Kidney epithelial cell (primary cell): ENCODE results near the gene PRKAR2B. TPM values are rescaled to one million over a fixed set of nuclear protein-coding genes. Genes with fewer than 3 reads are reported as not detected.
A peak's percentile ranks its signal among the peaks of the same experiment; 100 is the strongest.

Source experiments
- DNase-seq: peaks from one replicate; pipeline ENCODE4 v3.0.0-alpha.2; 2010; ENCODE audit warnings: low read depth
- H3K27me3 ChIP-seq: 2 replicates; pipeline ENCODE4 v1.6.0; 2011; ENCODE audit warnings: low read length; ENCODE audit not compliant: control insufficient read depth, insufficient read depth
- H3K36me3 ChIP-seq: 2 replicates; pipeline ENCODE4 v1.5.1; 2011; ENCODE audit warnings: low read length; ENCODE audit not compliant: control insufficient read depth, insufficient read depth
- H3K4me3 ChIP-seq: 2 replicates; pipeline ENCODE4 v1.5.1; 2011; ENCODE audit warnings: low read depth, mild to moderate bottlenecking, control low read depth, low read length
- CTCF ChIP-seq: IDR thresholded peaks from 2 replicates; pipeline ENCODE4 v1.5.1; 2011; ENCODE audit warnings: mild to moderate bottlenecking, moderate library complexity, low read length, control low read depth, inconsistent platforms; ENCODE audit not compliant: insufficient read depth, poor library complexity, severe bottlenecking
- total RNA-seq: library from RNA; depleted of rRNA; stranded (reverse); fragments of >200 nt; gene quantifications from 2 replicates; pipeline ENCODE4 v1.2.3, GENCODE V29; 2015

Gene PRKAR2B
- total RNA-seq, 1 donor from 2014 or later, result 3.7 TPM

- Histone ChIP-seq H3K36me3 (no peaks in the 10 kb centered on the region), H3K27me3 (no peaks in the 10 kb centered on the region), H3K4me3 (no peak overlapping the region)
- no peak for TF ChIP-seq CTCF
- no peak for DNase-seq
These were observed 129.3 kb downstream of the PRKAR2B start for GRCh38 chr7:107173691-107174406.

DNA sequence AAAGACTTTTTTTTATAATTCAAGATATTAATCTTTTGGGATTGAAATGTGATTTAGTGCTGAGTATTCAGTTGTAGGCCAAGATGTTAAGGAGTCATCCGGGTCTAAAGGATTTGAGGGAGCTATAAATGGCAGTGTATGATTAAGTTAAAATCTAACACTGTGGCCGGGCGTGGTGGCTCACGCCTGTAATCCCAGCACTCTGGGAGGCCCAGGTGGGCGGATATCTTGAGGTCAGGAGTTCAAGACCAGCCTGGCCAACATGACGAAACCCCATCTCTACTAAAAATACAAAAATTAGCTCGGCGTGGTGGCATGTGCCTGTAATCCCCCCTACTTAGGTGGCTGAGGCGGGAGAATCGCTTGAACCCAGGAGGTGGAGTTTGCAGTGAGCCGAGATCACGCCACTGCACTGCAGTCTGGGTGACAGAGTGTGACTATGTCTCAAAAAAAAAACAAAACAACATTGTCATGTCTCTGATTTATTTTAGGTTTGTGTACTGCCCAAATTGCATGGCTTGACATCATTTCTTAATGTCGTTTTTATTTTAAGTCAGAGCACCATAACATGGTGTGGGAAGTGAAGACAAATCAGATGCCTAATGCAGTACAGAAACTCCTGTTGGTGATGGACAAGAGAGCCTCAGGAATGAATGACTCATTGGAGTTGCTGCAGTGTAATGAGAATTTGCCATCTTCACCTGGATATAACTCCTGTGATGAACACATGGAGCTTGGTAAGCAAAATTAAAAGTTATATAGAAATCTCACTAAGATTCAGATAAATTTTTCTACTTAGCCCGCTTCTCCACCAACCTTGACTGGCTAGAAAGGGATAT is 135.0 kb downstream of the PRKAR2B start:
- H3K36me3 ChIP-seq, result no peaks in the 10 kb centered on the region
- peak; percentile 52 for DNase-seq
- H3K27me3 ChIP-seq, result no peaks in the 10 kb centered on the region
- no peak overlapping the region for H3K4me3 ChIP-seq
- TF ChIP-seq CTCF, result no peak

DNA sequence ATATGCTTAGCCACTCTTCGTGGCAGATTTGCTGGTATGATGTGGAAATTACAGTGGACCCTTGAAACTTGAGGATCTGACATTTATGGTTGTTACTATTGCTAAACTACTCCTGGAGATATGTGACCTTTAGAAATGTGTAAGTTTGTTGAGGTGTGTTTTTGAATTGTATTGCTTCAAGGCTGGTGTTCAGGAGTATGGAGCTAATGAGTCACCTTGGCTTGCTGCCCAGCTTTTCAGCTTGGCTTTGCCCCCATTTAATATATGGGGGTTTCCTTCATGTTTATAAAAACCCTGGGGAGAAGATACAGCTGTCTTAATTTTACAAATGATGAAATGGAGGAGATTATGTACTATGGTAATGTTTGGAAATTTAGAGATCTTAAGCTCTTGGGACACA is 135.9 kb downstream of the PRKAR2B start:
- H3K27me3 ChIP-seq, result no peaks in the 10 kb centered on the region
- H3K36me3 ChIP-seq, result no peaks in the 10 kb centered on the region
- DNase-seq, result no peak
- no peak for TF ChIP-seq CTCF
- H3K4me3 ChIP-seq, result no peak overlapping the region

DNA sequence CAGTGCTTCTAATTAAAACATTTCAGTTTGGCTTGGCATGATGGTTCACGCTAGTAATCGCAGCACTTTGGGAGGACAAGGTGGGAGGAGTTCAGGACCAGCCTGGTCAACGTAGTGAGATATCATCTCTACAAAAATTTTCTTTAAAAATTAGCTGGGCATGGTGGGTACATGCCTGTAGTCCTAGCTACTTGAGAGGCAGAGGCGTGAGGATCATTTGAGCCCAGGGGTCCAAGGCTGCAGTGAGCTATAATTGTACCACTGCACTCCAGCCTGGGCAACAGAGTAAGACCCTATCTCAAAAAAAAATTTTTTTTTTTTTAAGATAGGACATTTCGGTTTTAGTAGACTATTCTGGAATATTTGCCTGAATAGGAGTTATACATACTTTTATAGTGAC is 136.7 kb downstream of the PRKAR2B start:
- DNase-seq, result no peak

GRCh38 chr7:107185716-107186115 is 141.2 kb downstream of the PRKAR2B start:
- no peaks in the 10 kb centered on the region for H3K27me3 ChIP-seq
- DNase-seq, result no peak
- H3K36me3 ChIP-seq, result no peaks in the 10 kb centered on the region
- no peak for TF ChIP-seq CTCF
- H3K4me3 ChIP-seq, result no peak overlapping the region

More for the DNA sequence above, 136.7 kb downstream of the PRKAR2B start:
- Histone ChIP-seq H3K4me3 (no peak overlapping the region), H3K36me3 (no peaks in the 10 kb centered on the region), H3K27me3 (no peaks in the 10 kb centered on the region)
- no peak for TF ChIP-seq CTCF

- Histone ChIP-seq H3K4me3 (no peak overlapping the region), H3K36me3 (no peaks in the 10 kb centered on the region)
- no peak for TF ChIP-seq CTCF
These were observed 141.7 kb downstream of the PRKAR2B start for GRCh38 chr7:107186240-107186639.

More at GRCh38 chr7:107186240-107186639, 141.7 kb downstream of the PRKAR2B start:
- H3K27me3 ChIP-seq, result no peaks in the 10 kb centered on the region
- DNase-seq, result no peak
